HEK293 (cell line): Measurements from ENCODE around the gene INPP5B.

Source experiments
- CTCF ChIA-PET: fragments of 350-600 bp; formaldehyde crosslinking; extraction: SDS; loops from one replicate; lab custom pipeline; 2021; ENCODE audit warnings: antibody characterized with exemption; lab: Yijun Ruan, JAX
- POLR2A ChIA-PET: fragments of 300-600 bp; formaldehyde crosslinking; extraction: SDS; loops from one replicate; lab custom pipeline; 2020; ENCODE audit warnings: antibody characterized with exemption, inconsistent platforms; lab: Yijun Ruan, JAX
- H3K27ac ChIP-seq: fragments of 200-500 bp; sonication (Bioruptor generic); 2 replicates; pipeline ENCODE4 v1.5.1; 2014; ENCODE audit warnings: low read depth, low read length, control low read depth, inconsistent platforms; ENCODE audit errors: extremely low read depth
- H3K36me3 ChIP-seq, 2 experiments: fragments of 200-500 bp in 1 of 2; sonication (Bioruptor generic) in 1 of 2; 1 replicate in 1 of 2; 2 replicates in 1 of 2; pipeline ENCODE4 v1.5.1; 2014 to 2017; ENCODE audit warnings: inconsistent platforms in 2 of 2, low read length in 2 of 2; ENCODE audit not compliant: control insufficient read depth in 2 of 2, insufficient read depth in 1 of 2
- H3K4me1 ChIP-seq: fragments of 200-500 bp; sonication (Bioruptor generic); 2 replicates; pipeline ENCODE4 v1.5.1; 2014; ENCODE audit warnings: mild to moderate bottlenecking, low read length, inconsistent platforms; ENCODE audit not compliant: control insufficient read depth, insufficient read depth
- H3K4me3 ChIP-seq: 2 replicates; pipeline ENCODE4 v1.5.1; 2011; ENCODE audit warnings: low read depth, mild to moderate bottlenecking, control low read depth, low read length, moderate library complexity
- H3K9me3 ChIP-seq: fragments of 200-500 bp; sonication (Bioruptor generic); 2 replicates; pipeline ENCODE4 v1.5.1; 2014; ENCODE audit warnings: low read depth, low read length, inconsistent platforms; ENCODE audit not compliant: control insufficient read depth, insufficient read depth
- IKZF3 ChIP-seq: fragments of 450-650 bp; IDR thresholded peaks from 2 replicates; pipeline ENCODE4 v1.5.0; 2018; ENCODE audit warnings: missing biosample characterization, mild to moderate bottlenecking, missing genetic modification characterization, moderate library complexity
- SALL2 ChIP-seq: fragments of 450-650 bp; formaldehyde crosslinking; IDR thresholded peaks from 2 replicates; pipeline ENCODE4 v1.5.0; 2017; ENCODE audit warnings: missing biosample characterization, mild to moderate bottlenecking, missing genetic modification characterization, borderline replicate concordance
- TRIM28 ChIP-seq: IDR thresholded peaks from 2 replicates; pipeline ENCODE4 v1.6.1; 2011; ENCODE audit warnings: low read length, control low read depth, borderline replicate concordance
- ZNF138 ChIP-seq: fragments of 450-650 bp; formaldehyde crosslinking; IDR thresholded peaks from 2 replicates; pipeline ENCODE4 v1.5.1; 2016; ENCODE audit warnings: missing biosample characterization, missing genetic modification characterization, borderline replicate concordance
- ZNF266 ChIP-seq: fragments of 450-650 bp; formaldehyde crosslinking; IDR thresholded peaks from 2 replicates; pipeline ENCODE4 v1.5.1; 2016; ENCODE audit warnings: missing biosample characterization, missing genetic modification characterization, low read depth
- ZNF324 ChIP-seq: fragments of 450-650 bp; formaldehyde crosslinking; IDR thresholded peaks from 2 replicates; pipeline ENCODE4 v1.5.1; 2016; ENCODE audit warnings: missing biosample characterization, missing genetic modification characterization
- ZNF335 ChIP-seq: fragments of 450-650 bp; formaldehyde crosslinking; conservative IDR thresholded peaks from 2 replicates; pipeline ENCODE4 v1.5.1; 2016; ENCODE audit warnings: missing biosample characterization, missing genetic modification characterization
- ZNF350 ChIP-seq: fragments of 450-650 bp; formaldehyde crosslinking; IDR thresholded peaks from 2 replicates; pipeline ENCODE4 v1.5.0; 2017; ENCODE audit warnings: missing biosample characterization, mild to moderate bottlenecking, missing genetic modification characterization
- ZNF366 ChIP-seq: fragments of 450-650 bp; formaldehyde crosslinking; conservative IDR thresholded peaks from 2 replicates; pipeline ENCODE4 v1.5.1; 2016; ENCODE audit warnings: missing biosample characterization, missing genetic modification characterization
- ZNF404 ChIP-seq: fragments of 450-650 bp; formaldehyde crosslinking; IDR thresholded peaks from 2 replicates; pipeline ENCODE4 v1.5.1; 2017; ENCODE audit warnings: missing biosample characterization, missing genetic modification characterization
- ZNF548 ChIP-seq: fragments of 450-650 bp; formaldehyde crosslinking; IDR thresholded peaks from 2 replicates; pipeline ENCODE4 v1.5.1; 2016; ENCODE audit warnings: missing biosample characterization, missing genetic modification characterization
- ZNF596 ChIP-seq: fragments of 450-650 bp; IDR thresholded peaks from 2 replicates; pipeline ENCODE4 v1.5.0; 2018; ENCODE audit warnings: missing biosample characterization, mild to moderate bottlenecking, missing genetic modification characterization, moderate library complexity
- ZNF621 ChIP-seq: fragments of 450-650 bp; formaldehyde crosslinking; IDR thresholded peaks from 2 replicates; pipeline ENCODE4 v1.5.1; 2017; ENCODE audit warnings: missing biosample characterization, missing genetic modification characterization
- ZNF785 ChIP-seq: fragments of 450-650 bp; formaldehyde crosslinking; IDR thresholded peaks from 2 replicates; pipeline ENCODE4 v1.5.1; 2016; ENCODE audit warnings: missing biosample characterization, missing genetic modification characterization
- TF ChIP-seq, protein P1 (sequence below): fragments of 450-650 bp; formaldehyde crosslinking; IDR thresholded peaks from 2 replicates; pipeline ENCODE4 v1.5.1; 2016; ENCODE audit warnings: missing biosample characterization, missing genetic modification characterization
- TF ChIP-seq, protein P2 (sequence below): fragments of 450-650 bp; formaldehyde crosslinking; IDR thresholded peaks from 2 replicates; pipeline ENCODE4 v1.5.1; 2016; ENCODE audit warnings: missing biosample characterization, missing genetic modification characterization
- TF ChIP-seq, protein P3 (sequence below): fragments of 450-650 bp; formaldehyde crosslinking; IDR thresholded peaks from 2 replicates; pipeline ENCODE4 v1.5.1; 2016; ENCODE audit warnings: missing biosample characterization, missing genetic modification characterization
- TF ChIP-seq, protein P4 (sequence below): fragments of 450-650 bp; formaldehyde crosslinking; conservative IDR thresholded peaks from 2 replicates; pipeline ENCODE4 v1.5.1; 2016; ENCODE audit warnings: low read depth, missing biosample characterization, missing genetic modification characterization
- TF ChIP-seq, protein P5 (sequence below): fragments of 450-650 bp; formaldehyde crosslinking; optimal IDR thresholded peaks from 2 replicates; pipeline ENCODE3; 2016; ENCODE audit warnings: missing biosample characterization, mild to moderate bottlenecking, missing genetic modification characterization
- TF ChIP-seq, protein P6 (sequence below): fragments of 450-650 bp; formaldehyde crosslinking; IDR thresholded peaks from 2 replicates; pipeline ENCODE4 v1.5.1; 2016; ENCODE audit warnings: missing biosample characterization, missing genetic modification characterization, low read depth

INPP5B gene

DNA sequence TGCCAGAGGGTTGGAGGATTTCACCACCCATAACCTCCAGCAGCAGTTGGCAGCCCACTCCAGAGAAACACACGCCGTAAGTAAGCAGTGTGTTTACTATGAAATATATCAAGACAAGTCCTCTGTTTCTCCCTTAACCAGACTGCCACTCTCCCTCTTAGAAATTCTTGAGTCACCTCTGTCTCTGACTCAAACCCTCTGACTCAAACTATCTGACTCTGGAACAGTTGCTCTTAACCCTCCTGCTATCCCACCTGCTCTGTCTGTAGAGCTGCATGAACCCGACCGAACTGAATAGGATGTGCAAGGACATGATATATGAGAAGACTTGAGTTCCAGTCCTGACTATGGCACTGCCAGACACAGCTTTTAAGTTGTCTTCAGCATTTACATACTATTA is 14.1 kb downstream of the INPP5B start:
- Histone ChIP-seq H3K9me3 (no peaks in the 10 kb centered on the region), H3K27ac (no peak overlapping the region), H3K36me3 (peaks cover 0 to 21% of the 10 kb centered on the region in 2 experiments; a peak in 1 of 3 replicates), H3K4me1 (peaks cover 5% of the 10 kb centered on the region; the same call in 1 of the 2 replicates), H3K4me3 (no peak overlapping the region)
- TF ChIP-seq ZNF785 (tag by site-specific recombination), result no peak
- TF ChIP-seq, protein P1, sequence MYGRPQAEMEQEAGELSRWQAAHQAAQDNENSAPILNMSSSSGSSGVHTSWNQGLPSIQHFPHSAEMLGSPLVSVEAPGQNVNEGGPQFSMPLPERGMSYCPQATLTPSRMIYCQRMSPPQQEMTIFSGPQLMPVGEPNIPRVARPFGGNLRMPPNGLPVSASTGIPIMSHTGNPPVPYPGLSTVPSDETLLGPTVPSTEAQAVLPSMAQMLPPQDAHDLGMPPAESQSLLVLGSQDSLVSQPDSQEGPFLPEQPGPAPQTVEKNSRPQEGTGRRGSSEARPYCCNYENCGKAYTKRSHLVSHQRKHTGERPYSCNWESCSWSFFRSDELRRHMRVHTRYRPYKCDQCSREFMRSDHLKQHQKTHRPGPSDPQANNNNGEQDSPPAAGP (tag by site-specific recombination), result 0 out of 2 replicates have a peak, but pooled peaks have one; percentile 23
- ChIA-PET POLR2A (interaction anchor here (0.6 to 2.9 kb wide), 4 partner anchors 17 to 167 kb away, joined by 4 to 16 read pairs (median 4); no protein-coding TSS in a partner anchor), CTCF (interaction anchor here (0.5 to 3.8 kb wide), 3 partner anchors 14 to 905 kb away, joined by 3 to 17 read pairs (median 4); partner anchors contain the start of genes INPP5B and MTF1)

DNA sequence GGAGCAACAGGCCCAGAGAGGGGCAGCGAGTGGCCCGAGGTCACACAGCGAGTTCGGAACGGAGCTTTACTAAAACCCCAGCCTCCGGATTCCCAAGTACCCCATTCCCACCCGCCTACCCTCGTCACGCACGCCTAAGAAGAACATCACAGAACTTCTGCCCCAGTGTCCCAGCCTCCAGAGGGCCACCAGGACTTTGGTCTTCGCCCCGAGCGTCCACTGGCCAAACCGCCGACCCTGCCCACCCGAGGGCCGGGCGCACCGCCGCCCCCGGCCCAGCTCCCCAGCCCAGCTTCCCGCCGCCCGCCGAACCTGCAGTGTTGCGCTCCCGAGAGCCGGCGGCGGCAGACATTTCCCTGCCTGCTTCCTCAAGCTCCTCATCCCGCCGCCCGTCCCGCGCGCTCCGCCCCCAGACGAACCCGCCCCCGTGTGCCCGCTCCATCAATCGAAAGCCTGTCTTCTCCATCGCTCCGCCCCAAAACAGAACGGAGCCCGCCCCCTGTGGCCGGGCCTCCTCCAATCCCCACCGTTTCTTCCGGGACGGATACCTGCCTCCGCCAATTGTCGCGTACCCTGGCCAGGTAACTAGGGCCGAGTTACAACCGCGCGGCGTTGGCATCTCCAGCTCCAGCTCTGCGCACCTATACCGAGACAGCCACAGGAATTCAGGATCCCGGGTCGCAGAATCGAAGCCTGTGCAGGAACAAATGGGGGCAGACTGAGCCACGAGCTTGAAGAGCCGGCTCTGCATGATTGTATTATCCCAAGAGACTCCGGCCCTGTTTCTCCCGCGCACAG is 15.3 kb downstream of the INPP5B start:
- CTCF ChIA-PET, result interaction anchor here (1.3 to 3.8 kb wide), 2 partner anchors 8 to 72 kb away, joined by 3 to 17 read pairs; partner anchors contain the start of gene MTF1
- no peak for TF ChIP-seq ZNF548 (tag by site-specific recombination)
- no peak for TF ChIP-seq ZNF366 (tag by site-specific recombination)
- TF ChIP-seq ZNF404, result no peak
- no peak for TF ChIP-seq ZNF324 (tag by site-specific recombination)
- TF ChIP-seq, protein P2, sequence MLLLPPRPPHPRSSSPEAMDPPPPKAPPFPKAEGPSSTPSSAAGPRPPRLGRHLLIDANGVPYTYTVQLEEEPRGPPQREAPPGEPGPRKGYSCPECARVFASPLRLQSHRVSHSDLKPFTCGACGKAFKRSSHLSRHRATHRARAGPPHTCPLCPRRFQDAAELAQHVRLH (tag by site-specific recombination), result no peak
- peak; percentile 98 for TF ChIP-seq ZNF621 (tag by site-specific recombination)
- no peak for TF ChIP-seq ZNF596
- TF ChIP-seq ZNF350 (tag by site-specific recombination), result no peak
- TF ChIP-seq, protein P3, sequence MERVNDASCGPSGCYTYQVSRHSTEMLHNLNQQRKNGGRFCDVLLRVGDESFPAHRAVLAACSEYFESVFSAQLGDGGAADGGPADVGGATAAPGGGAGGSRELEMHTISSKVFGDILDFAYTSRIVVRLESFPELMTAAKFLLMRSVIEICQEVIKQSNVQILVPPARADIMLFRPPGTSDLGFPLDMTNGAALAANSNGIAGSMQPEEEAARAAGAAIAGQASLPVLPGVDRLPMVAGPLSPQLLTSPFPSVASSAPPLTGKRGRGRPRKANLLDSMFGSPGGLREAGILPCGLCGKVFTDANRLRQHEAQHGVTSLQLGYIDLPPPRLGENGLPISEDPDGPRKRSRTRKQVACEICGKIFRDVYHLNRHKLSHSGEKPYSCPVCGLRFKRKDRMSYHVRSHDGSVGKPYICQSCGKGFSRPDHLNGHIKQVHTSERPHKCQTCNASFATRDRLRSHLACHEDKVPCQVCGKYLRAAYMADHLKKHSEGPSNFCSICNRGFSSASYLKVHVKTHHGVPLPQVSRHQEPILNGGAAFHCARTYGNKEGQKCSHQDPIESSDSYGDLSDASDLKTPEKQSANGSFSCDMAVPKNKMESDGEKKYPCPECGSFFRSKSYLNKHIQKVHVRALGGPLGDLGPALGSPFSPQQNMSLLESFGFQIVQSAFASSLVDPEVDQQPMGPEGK (tag by site-specific recombination), result peak; percentile 68; the same call in 1 of the 2 replicates
- TF ChIP-seq IKZF3 (tag by site-specific recombination), result peak; percentile 42; the same call in 1 of the 2 replicates
- TF ChIP-seq, protein P4, sequence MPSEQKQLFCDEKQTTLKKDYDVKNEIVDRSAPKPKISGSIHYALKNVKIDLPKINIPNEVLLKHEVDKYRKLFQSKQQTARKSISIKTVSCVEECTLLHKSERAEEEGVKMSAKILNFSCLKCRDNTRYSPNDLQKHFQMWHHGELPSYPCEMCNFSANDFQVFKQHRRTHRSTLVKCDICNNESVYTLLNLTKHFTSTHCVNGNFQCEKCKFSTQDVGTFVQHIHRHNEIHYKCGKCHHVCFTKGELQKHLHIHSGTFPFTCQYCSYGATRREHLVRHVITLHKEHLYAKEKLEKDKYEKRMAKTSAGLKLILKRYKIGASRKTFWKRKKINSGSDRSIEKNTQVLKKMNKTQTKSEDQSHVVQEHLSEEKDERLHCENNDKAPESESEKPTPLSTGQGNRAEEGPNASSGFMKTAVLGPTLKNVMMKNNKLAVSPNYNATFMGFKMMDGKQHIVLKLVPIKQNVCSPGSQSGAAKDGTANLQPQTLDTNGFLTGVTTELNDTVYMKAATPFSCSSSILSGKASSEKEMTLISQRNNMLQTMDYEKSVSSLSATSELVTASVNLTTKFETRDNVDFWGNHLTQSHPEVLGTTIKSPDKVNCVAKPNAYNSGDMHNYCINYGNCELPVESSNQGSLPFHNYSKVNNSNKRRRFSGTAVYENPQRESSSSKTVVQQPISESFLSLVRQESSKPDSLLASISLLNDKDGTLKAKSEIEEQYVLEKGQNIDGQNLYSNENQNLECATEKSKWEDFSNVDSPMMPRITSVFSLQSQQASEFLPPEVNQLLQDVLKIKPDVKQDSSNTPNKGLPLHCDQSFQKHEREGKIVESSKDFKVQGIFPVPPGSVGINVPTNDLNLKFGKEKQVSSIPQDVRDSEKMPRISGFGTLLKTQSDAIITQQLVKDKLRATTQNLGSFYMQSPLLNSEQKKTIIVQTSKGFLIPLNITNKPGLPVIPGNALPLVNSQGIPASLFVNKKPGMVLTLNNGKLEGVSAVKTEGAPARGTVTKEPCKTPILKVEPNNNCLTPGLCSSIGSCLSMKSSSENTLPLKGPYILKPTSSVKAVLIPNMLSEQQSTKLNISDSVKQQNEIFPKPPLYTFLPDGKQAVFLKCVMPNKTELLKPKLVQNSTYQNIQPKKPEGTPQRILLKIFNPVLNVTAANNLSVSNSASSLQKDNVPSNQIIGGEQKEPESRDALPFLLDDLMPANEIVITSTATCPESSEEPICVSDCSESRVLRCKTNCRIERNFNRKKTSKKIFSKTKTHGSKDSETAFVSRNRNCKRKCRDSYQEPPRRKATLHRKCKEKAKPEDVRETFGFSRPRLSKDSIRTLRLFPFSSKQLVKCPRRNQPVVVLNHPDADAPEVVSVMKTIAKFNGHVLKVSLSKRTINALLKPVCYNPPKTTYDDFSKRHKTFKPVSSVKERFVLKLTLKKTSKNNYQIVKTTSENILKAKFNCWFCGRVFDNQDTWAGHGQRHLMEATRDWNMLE (tag by site-specific recombination), result no peak
- TF ChIP-seq, protein P5, sequence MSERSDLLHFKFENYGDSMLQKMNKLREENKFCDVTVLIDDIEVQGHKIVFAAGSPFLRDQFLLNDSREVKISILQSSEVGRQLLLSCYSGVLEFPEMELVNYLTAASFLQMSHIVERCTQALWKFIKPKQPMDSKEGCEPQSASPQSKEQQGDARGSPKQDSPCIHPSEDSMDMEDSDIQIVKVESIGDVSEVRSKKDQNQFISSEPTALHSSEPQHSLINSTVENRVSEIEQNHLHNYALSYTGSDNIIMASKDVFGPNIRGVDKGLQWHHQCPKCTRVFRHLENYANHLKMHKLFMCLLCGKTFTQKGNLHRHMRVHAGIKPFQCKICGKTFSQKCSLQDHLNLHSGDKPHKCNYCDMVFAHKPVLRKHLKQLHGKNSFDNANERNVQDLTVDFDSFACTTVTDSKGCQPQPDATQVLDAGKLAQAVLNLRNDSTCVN (tag by site-specific recombination), result peak; percentile 70
- TF ChIP-seq, protein P6, sequence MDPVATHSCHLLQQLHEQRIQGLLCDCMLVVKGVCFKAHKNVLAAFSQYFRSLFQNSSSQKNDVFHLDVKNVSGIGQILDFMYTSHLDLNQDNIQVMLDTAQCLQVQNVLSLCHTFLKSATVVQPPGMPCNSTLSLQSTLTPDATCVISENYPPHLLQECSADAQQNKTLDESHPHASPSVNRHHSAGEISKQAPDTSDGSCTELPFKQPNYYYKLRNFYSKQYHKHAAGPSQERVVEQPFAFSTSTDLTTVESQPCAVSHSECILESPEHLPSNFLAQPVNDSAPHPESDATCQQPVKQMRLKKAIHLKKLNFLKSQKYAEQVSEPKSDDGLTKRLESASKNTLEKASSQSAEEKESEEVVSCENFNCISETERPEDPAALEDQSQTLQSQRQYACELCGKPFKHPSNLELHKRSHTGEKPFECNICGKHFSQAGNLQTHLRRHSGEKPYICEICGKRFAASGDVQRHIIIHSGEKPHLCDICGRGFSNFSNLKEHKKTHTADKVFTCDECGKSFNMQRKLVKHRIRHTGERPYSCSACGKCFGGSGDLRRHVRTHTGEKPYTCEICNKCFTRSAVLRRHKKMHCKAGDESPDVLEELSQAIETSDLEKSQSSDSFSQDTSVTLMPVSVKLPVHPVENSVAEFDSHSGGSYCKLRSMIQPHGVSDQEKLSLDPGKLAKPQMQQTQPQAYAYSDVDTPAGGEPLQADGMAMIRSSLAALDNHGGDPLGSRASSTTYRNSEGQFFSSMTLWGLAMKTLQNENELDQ (tag by site-specific recombination), result no peak
- no peak for TF ChIP-seq SALL2
- TF ChIP-seq ZNF335 (tag by site-specific recombination), result no peak
- TF ChIP-seq ZNF138, result no peak
- TF ChIP-seq TRIM28, result no peak
- TF ChIP-seq ZNF266 (tag by site-specific recombination), result no peak

More for the DNA sequence above, 15.3 kb downstream of the INPP5B start:
- POLR2A ChIA-PET, result interaction anchor here (0.6 to 2.9 kb wide), 15 partner anchors 9 to 1622 kb away, joined by 3 to 16 read pairs (median 4); partner anchors contain the start of genes INPP5B, MTF1 and YRDC
- H3K4me1 ChIP-seq, result peaks cover 5% of the 10 kb centered on the region; the same call in 1 of the 2 replicates
- peaks cover 0 to 18% of the 10 kb centered on the region in 2 experiments; a peak in 1 of 3 replicates for H3K36me3 ChIP-seq
- H3K4me3 ChIP-seq, result peak overlapping the region; percentile 81
- no peaks in the 10 kb centered on the region for H3K9me3 ChIP-seq
- peak overlapping the region; percentile 37 for H3K27ac ChIP-seq
